HepG2 (cell line): ENCODE data around the gene WSB1.
"Not testable (repeated sequence)": the region's sequence is repeated elsewhere in the genome, so short reads cannot be mapped to it uniquely, and the experiment has no call there.

Experiments
- POLR2A ChIP-seq, 2 experiments: IDR thresholded peaks; 2 replicates each; pipeline ENCODE4 v1.6.1; 2011; ENCODE audit warnings: low read depth in 2 of 2, low read length in 2 of 2, mild to moderate bottlenecking in 1 of 2, moderate library complexity in 1 of 2; ENCODE audit not compliant: insufficient read depth in 1 of 2
- ZNF260 ChIP-seq: sonication (generic); formaldehyde crosslinking; IDR thresholded peaks from 2 replicates; pipeline ENCODE4 v1.4.0; 2020; ENCODE audit warnings: missing genetic modification reagents, low read depth, mild to moderate bottlenecking, borderline replicate concordance
- TF ChIP-seq, protein P1 (sequence below): sonication (generic); formaldehyde crosslinking; IDR thresholded peaks from 2 replicates; pipeline ENCODE4 v1.5.0; 2020; ENCODE audit warnings: mild to moderate bottlenecking, missing genetic modification reagents, moderate library complexity

DNA sequence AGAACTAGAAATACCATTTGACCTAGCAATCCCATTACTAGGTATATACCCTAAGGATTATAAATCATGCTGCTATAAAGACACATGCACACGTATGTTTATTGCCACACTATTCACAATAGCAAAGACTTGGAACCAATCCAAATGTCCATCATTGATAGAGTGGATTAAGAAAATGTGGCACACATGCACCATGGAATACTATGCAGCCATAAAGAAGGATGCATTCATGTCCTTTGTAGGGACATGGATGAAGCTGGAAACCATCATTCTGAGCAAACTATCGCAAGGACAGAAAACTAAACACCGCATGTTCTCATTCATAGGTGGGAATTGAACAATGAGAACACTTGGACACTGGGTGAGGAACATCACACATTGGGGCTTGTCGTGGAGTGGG is 39.1 kb upstream of the WSB1 start:
- TF ChIP-seq, protein P1, sequence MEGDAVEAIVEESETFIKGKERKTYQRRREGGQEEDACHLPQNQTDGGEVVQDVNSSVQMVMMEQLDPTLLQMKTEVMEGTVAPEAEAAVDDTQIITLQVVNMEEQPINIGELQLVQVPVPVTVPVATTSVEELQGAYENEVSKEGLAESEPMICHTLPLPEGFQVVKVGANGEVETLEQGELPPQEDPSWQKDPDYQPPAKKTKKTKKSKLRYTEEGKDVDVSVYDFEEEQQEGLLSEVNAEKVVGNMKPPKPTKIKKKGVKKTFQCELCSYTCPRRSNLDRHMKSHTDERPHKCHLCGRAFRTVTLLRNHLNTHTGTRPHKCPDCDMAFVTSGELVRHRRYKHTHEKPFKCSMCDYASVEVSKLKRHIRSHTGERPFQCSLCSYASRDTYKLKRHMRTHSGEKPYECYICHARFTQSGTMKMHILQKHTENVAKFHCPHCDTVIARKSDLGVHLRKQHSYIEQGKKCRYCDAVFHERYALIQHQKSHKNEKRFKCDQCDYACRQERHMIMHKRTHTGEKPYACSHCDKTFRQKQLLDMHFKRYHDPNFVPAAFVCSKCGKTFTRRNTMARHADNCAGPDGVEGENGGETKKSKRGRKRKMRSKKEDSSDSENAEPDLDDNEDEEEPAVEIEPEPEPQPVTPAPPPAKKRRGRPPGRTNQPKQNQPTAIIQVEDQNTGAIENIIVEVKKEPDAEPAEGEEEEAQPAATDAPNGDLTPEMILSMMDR (CRISPR knock-in tag) = not testable (repeated sequence)
- TF ChIP-seq POLR2A (IDR thresholded peaks at IDR 0.05; ENCODE audit: insufficient read depth in 1 of 2, low read depth in 2 of 2, low read length in 2 of 2); ZNF260 (CRISPR knock-in tag): not testable (repeated sequence)
